Activated T-cell treated with anti-CD3 and anti-CD28 coated beads for 48 hours (primary cell): ENCODE results near the gene LIN9.
"Not testable (repeated sequence)": the region's sequence is repeated elsewhere in the genome, so short reads cannot be mapped to it uniquely, and the experiment has no call there.

Experiments used
- DNase-seq: peaks from one replicate; pipeline ENCODE4 v3.0.0-alpha.2; 2020; ENCODE audit warnings: low read depth

LIN9 gene

GRCh38 chr1:226308723-226309397 lies at the start of gene LIN9:
LIN9 (minus strand) TSS chr1:226309164; CDS start chr1:226309139, 25 bp downstream.
- DNase-seq = peak; percentile 89

GRCh38 chr1:226357416-226357815 lies 48.5 kb upstream of the LIN9 start:
- no peak for DNase-seq

DNA sequence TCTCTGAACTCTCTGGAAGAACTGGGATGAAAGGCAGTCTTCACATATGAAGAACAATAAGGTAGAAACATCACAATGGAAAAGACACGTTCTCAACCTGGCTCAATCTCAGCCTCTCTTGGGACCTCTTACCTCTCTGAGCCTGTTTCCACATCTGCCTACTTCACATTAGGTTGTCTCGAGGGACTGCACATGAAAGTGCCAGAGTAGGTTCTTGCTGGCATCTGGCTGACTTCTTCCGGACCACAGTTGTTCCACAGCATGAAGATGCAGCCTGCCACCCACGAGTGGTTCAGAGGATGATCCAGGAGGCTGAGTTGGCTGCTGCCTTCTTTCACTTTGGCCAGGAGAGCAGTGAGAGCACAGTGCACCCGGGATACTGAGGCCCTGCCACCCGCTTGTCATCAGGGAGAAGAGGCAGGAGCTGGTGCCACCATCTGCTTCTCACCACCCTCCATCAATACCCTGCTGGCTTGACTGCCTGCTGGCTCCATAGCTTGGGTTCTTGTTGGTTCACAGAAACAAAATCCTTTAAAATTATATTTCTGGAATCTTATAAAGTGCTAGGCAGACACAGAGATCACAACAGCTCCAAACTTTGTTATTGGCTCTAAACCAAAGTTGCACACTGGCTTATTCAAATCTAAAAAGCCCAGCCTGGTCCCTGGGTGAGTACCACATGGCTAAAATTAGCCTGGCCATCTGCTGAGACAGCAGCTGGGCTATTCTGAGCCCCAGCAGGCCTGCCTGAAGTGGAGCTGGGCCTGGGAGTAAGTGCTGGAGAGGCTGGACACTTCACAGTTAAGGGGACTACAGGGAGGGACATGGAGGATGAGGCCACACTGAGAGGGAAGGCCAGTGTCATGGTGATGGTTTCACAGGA lies 46.9 kb upstream of the LIN9 start:
- no peak for DNase-seq

- no peak for DNase-seq
Measured at GRCh38 chr1:226355016-226355415, 46.1 kb upstream of the LIN9 start.

DNA sequence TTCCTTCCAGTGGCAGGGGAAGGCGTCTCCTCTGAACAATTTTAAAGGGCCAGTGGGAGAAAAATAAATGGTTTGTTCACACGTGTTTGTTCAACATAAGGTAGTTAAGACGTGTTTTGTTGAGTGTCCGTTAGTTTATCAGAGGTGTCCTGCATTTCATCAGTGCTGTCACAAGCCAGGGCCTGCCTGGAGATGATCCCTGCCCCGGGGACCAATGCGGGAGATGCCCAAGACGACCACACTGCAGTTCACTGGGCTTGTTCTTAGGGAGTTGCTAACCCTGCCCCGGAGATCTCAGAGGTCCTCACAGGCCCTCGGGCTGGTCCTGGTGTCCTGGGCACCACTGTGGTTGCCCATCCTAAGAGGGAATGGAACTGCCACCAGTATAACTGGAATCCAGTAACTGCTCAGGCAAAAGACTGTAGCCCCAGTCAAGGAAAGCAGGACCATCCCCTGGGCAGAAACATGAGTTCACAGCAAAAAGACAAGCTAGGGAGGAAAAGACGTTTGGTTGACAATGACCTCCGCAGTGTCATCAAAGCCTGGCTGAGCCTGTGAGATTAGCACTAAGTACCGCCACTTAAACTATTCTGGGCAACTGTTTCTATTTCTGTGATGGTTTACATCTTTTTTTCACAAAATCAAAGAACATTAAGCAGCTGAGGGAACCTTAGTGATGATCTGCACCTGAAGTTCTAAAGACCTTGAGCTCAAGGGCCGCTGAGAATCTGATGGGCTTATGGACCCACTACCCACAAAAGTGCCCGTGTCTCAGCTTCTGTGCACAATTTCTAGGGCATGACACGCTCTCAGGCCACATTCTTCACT lies 44.9 kb upstream of the LIN9 start:
- DNase-seq = no peak

DNA sequence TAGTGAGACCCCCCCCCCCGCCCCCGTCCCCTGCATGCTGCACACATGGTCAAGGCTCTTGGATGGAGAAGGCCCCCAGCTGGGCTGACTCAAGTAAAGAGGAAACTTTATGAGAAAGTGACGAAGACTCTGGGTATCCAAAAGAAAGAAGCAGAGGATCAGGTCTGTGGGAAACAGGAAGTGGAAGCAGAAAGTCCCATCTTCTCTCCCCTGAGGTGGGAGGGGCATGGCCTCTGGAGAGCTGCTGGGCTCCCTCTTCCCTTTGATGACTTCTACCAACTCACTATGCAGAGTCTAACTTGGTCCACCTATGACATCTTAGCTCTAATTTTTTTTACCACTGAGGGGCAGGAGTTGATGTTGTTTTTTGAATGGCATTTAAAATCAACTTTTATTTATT lies 42.7 kb upstream of the LIN9 start:
- DNase-seq = no peak

DNA sequence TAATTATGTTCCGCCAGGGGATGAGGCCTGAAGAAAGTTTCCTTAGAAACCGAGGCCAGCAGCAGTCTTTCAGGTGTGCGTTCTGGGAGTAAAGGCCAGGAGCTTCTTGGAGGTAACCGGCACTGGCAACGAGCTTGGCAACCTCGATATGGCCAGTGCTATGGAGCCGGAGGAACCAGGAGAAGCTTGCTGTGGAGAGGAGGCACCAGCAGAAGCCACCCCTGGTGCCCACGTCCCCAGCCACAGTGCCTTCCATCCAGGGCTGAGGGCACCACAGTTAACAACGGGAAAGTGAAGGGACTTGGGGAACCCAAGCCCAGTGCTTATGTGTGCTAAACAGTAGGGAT lies 41.5 kb upstream of the LIN9 start:
- DNase-seq = no peak

DNA sequence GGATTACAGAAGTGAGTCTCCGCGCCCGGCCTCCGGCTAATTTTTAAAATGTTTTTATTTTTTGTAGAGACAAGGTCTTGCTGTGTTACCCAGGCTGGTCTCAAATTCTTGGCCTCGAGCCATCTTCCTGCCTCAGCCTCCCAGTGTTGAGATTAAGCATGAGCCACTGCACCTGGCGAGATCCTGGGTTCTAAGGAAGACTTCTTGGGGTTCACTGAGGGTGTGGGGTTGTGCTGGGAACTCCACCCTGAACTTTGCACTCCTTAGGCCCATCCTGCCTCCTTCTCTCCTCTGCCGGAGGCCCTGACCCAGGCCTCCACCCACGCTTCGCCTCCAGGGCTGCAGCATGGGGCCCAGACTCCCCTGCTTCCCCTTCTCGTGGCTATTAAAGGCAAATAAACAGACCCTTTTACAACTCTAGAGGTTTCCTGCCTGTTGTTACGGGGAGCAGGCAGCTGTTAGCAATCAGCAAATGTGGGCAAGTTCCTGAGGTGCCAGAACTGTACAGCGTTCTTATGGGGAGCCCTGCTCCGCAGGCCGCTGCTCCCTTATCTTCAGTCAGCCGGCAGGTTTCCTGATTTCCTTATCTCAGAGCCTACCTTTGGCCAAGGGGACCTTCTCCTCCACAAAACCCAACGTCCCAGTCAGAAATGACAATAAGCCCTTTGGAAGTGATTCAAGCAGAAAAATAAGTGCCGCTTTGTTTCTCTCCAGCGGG lies 41.0 kb upstream of the LIN9 start:
- DNase-seq = no peak

- no peak for DNase-seq
Measured at GRCh38 chr1:226349081-226349480, 40.1 kb upstream of the LIN9 start.

DNA sequence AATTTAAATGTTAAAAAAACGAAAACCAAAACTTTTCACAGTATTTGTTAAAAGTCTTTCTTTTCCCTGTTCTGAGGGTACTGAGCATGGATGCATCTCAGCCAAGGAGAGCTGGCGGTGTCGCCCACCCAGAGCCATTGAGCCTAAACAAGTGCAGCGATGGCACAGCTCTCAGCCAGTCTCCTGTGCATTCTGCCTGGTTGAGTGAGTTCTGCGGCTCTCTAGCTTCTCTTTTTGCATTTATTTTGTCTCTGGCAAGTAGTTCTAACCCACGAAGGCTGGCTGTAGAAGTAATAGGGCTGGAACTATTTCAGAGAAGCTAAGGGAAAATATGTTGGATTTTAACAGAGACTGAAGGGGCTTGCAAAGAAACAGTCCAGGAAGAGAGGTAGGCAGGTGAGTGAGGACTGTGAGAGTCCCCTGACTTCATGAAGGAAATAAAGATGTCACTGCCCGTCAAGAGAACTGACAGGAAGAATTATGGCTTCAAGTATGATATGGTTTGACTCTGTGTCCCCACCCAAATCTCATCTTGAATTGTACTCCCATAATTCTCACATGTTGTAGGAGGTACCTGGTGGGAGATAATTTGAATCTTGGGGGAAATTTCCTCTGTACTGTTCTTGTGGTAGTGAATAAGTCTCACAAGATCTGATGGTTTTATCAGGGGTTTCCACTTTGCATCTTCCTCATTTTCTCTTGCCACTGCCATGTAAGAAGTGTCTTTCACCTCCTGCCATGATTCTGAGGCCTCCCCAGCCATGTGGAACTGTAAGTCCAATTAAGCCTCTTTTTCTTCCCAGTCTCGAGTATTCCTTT lies 35.7 kb upstream of the LIN9 start:
- no peak for DNase-seq

- no peak for DNase-seq
Measured at GRCh38 chr1:226342656-226343055, 33.7 kb upstream of the LIN9 start.

DNA sequence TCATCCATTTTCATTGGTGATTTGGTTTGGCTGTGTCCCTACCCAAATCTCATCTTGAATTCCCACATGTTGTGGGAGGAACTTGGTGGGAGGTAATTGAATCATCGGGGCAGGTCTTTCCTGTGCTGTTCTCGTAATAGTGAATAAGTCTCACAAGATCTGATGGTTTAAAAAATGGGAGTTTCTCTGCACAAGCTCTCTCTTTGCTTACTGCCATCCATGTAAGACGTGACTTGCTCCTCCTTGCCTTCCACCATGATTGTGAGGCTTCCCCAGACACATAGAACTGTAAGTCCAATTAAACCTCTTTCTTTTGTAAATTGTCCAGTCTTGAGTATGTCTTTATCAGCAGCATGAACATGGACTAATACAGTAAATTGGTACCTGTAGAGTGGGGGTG lies 31.1 kb upstream of the LIN9 start:
- DNase-seq = not testable (repeated sequence)

DNA sequence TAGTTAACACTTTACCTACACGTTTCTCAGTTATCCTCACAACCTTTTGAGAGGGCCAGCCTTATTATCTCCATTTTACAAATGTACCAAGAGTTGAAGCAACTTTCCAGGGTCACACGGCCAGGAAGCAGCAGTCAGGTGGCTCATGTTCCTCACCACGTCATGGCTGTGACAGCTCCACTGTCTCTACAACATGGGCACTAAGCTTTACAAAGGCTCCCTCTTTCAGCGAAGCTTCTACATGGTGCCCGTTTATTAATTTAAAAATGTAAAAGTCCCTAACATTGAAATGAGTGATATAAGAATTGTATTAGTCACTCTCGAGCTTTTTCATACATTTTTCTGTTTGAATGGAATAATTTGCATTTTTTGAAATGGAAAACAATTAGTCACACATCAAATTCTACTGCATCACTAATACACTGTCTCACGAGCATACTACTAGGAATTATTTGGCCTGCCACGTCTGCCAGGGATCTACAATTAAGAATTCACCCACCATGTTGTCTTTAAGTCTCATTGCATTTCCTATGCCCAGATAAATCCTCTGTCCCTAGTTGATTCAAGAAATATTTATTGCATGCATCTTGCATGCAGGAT lies 28.4 kb upstream of the LIN9 start:
- DNase-seq = no peak

GRCh38 chr1:226335661-226336060 lies 26.7 kb upstream of the LIN9 start:
- no peak for DNase-seq

DNA sequence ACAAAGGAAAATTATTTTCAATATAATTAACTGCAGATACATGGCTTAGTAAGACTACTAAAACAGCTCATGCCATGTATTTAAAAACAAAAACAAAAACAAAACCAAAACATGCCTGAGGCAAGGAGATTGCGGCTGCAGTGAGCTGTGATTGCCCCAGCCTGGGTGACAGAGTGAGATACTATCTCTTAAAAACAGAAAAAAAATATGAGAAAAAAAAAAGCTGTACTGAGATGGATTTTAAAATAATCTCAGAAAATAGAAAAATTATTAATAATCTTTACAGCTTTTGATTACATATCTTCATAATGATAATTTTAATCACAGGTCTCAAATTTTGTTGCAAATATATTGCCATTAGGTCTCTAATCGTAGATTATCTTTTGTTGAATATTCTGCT lies 24.0 kb upstream of the LIN9 start:
- no peak for DNase-seq

DNA sequence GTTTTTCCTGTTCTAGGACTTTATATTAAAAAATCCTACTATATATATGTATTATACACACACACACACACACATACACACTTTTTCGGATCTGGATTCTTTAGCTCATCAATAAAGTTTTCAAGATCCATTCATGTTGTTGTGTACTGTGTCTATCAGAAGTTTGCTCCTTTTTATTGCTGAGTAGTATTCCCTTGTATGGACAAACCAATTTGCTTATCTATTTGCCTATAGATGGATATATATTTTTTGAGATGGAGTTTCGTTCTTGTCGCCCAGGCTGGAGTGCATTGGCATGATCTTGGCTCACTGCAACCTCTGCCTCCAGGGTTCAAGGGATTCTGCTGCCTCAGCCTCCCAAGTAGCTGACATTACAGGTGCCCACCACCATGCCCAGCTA lies 20.3 kb upstream of the LIN9 start:
- DNase-seq = no peak

DNA sequence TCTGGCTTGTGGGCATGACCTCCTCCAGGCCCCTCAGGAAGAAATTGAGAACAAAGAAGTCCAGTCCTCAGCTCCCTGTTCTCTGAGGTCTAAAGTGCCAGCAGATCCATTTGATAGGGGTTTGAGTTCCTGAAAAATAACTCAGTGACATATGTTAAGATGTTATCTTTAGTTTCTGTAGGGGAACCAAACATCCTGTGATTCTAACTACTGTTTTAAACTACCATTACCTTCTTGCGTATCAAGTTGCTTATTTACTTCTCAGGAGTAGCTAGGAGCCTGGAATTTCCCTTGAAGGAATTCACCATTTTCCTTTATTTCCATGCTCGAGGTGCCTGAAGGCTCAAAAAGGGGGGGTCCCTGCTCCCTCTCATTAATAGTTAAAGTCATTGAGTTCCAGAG lies 18.8 kb upstream of the LIN9 start:
- DNase-seq = no peak

DNA sequence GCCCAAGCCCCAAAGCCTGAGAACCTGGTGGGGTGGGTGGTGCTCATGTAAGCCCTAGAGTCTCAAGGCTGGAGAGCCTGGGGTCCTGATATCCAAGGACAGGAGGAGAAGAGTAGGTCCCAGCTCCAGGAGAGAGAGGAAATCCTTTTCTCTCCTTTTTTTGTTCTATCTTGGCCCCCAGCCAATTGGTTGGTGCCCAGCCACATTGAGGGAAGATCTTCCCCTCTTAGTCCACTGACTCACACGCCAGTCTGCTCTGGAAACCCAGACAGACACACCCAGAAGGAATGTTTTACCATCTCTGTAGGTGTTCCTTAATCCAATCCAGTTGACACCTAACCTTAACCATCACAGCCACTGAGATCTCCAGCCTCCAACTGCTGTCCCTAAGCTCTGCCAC lies 16.2 kb upstream of the LIN9 start:
- no peak for DNase-seq

DNA sequence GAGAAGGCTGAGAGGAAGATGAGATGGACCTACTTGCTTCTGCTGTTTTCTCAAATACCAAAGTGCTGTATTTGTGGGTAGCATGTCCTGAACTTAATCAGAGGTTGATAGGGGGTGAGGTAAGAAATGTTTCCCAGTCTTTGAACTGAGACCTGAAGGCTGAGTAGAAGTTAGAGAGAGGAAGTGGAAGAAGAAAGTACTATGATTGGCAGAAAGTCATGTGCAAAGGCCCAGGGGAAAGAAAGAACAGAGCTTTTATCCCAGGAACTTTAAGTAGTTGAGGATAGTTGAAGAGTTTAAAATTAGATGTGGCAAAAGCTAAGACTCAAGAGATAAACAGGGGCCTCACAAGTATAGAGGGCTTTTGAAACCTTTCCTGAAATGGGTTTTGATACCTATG lies 15.5 kb upstream of the LIN9 start:
- DNase-seq = no peak

DNA sequence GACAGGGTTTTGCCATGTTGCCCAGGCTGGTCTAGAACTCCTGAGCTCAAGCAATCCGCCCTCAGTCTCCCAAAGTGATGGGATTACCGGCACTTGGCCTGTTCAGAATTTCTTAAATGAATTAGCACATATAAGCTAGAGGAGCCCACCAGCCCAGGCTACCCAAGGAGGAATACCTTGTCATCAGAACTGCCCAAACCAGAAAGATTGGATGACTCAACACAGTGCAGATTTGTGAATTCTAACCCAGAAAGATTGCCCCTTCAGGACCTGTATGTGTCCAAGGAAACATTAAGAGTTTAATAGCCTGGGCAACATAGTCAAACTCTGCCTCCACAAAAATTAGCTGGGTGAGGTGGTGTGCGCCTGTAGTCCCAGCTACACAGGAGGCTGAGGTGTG lies 14.0 kb upstream of the LIN9 start:
- DNase-seq = no peak

DNA sequence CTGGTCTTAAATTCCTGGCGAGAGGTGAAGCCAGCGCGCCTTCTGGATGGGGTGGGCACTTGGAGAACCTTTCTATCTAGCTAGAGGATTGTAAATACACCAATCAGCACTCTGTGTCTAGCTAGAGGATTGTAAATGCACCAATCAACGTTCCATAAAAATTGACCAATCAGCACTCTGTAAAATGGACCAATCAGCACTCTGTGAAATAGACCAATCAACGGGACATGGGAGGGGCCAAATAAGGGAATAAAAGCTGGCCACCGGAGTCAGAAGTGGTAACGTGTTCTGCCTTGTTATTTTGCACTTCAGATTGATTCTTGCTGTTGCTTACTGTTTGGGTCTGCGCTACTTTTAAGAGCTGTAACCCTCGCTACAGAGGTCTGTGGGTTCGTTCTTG lies 12.0 kb upstream of the LIN9 start:
- no peak for DNase-seq
